HepG2 (cell line): ENCODE results near the gene SPESP1. TPM values are rescaled to one million over a fixed set of nuclear protein-coding genes. Genes with fewer than 3 reads are reported as not detected.

ENCODE experiments used
- BCL6 ChIP-seq: IDR thresholded peaks from 2 replicates; pipeline ENCODE4 v1.6.1; 2016; ENCODE audit warnings: missing genetic modification reagents, missing compliant biosample characterization
- CEBPB ChIP-seq: IDR thresholded peaks from 2 replicates; pipeline ENCODE4 v1.6.1; 2011; ENCODE audit warnings: low read depth, low read length, improper control_type of control experiment, borderline replicate concordance
- FOSL2 ChIP-seq: sonication (generic); formaldehyde crosslinking; IDR thresholded peaks from 2 replicates; pipeline ENCODE4 v1.4.0; 2020; ENCODE audit warnings: missing genetic modification reagents
- FOXA1 ChIP-seq, 2 experiments: fragments of 450-650 bp in 1 of 2; sonication (generic) in 1 of 2; formaldehyde crosslinking in 1 of 2; IDR thresholded peaks; 2 replicates each; pipeline versions ENCODE4 v1.4.0 to v1.6.1; 2016 to 2020; ENCODE audit warnings: missing genetic modification reagents in 1 of 2
- GATAD2A ChIP-seq: IDR thresholded peaks from 2 replicates; pipeline ENCODE4 v1.6.1; 2016
- GZF1 ChIP-seq: sonication (generic); formaldehyde crosslinking; IDR thresholded peaks from 2 replicates; pipeline ENCODE4 v1.5.1; 2020; ENCODE audit warnings: mild to moderate bottlenecking, missing genetic modification reagents
- HMGXB3 ChIP-seq: sonication (generic); formaldehyde crosslinking; IDR thresholded peaks from 2 replicates; pipeline ENCODE4 v1.4.0; 2020; ENCODE audit warnings: missing genetic modification reagents, borderline replicate concordance
- POGK ChIP-seq: sonication (generic); formaldehyde crosslinking; conservative IDR thresholded peaks from 2 replicates; pipeline ENCODE4 v1.8.0; 2022; ENCODE audit warnings: mild to moderate bottlenecking, moderate library complexity, missing genetic modification reagents
- SALL1 ChIP-seq: sonication (generic); formaldehyde crosslinking; IDR thresholded peaks from 2 replicates; pipeline ENCODE4 v1.8.0; 2022; ENCODE audit warnings: mild to moderate bottlenecking, missing genetic modification reagents
- SAP130 ChIP-seq: IDR thresholded peaks from 2 replicates; pipeline ENCODE4 v1.6.1; 2016; ENCODE audit warnings: low read depth
- ZFP36 ChIP-seq: fragments of 150-350 bp; IDR thresholded peaks from 2 replicates; pipeline ENCODE4 v1.6.1; 2018; ENCODE audit warnings: borderline replicate concordance, low read length, low read depth; ENCODE audit not compliant: partially characterized antibody
- ZFP62 ChIP-seq: sonication (generic); formaldehyde crosslinking; IDR thresholded peaks from 2 replicates; pipeline ENCODE4 v1.4.0; 2020; ENCODE audit warnings: missing genetic modification reagents
- ZNF337 ChIP-seq: sonication (generic); formaldehyde crosslinking; IDR thresholded peaks from 2 replicates; pipeline ENCODE4 v1.5.1; 2020; ENCODE audit warnings: missing genetic modification reagents, low read depth, mild to moderate bottlenecking, borderline replicate concordance
- ZNF644 ChIP-seq: IDR thresholded peaks from 2 replicates; pipeline ENCODE4 v1.6.1; 2016; ENCODE audit warnings: low read depth
- ZNF646 ChIP-seq: sonication (generic); formaldehyde crosslinking; IDR thresholded peaks from 2 replicates; pipeline ENCODE4 v1.9.0; 2021; ENCODE audit warnings: mild to moderate bottlenecking, missing genetic modification reagents
- polyA plus RNA-seq, 8 experiments: library from polyadenylated mRNA; depleted of rRNA in 3 of 8; stranded (reverse) in 7 of 8; unstranded in 1 of 8; fragments of >200 nt; fragmentation: Illumina TruSeq in 4 of 8; extraction: Trizol in 4 of 8; gene quantifications; 2 replicates each; pipeline versions ENCODE4 v1.2.1 to v1.2.3, GENCODE V29; 2011 to 2016; ENCODE audit warnings: low read depth in 4 of 8, missing spikeins in 1 of 8, mixed read lengths in 1 of 8; ENCODE audit not compliant: insufficient read depth in 1 of 8
- total RNA-seq, 5 experiments: library from RNA; depleted of rRNA; stranded (reverse); fragments of >200 nt; fragmentation: Illumina TruSeq; extraction: Trizol; gene quantifications; 2 replicates each; pipeline ENCODE4 v1.2.3, GENCODE V29; 2016; ENCODE audit warnings: low read depth in 1 of 5
- TF ChIP-seq, protein P1 (sequence below): sonication (generic); formaldehyde crosslinking; IDR thresholded peaks from 2 replicates; pipeline ENCODE4 v1.8.0; 2022; ENCODE audit warnings: mild to moderate bottlenecking, missing genetic modification reagents, borderline replicate concordance

Gene SPESP1
- total and polyA plus RNA-seq, 2 of the 13 experiments (the other 11 are each of a cell fraction or from before 2014, with no cell fraction given), result not detected

- peak; percentile 79; the same call in 1 of the 2 replicates for TF ChIP-seq ZNF646 (CRISPR knock-in tag)
- TF ChIP-seq ZFP36, result no peak
- TF ChIP-seq HMGXB3 (CRISPR knock-in tag), result 0 out of 2 replicates have a peak, but pooled peaks have one; percentile 57
- peak; percentile 23; the same call in 1 of the 2 replicates for TF ChIP-seq SALL1 (CRISPR knock-in tag)
- peak; percentile 55; the same call in 1 of the 2 replicates for TF ChIP-seq POGK
- TF ChIP-seq FOSL2, result peak; percentile 52; the same call in 1 of the 2 replicates
- TF ChIP-seq FOXA1 (IDR thresholded peaks at IDR 0.05), result no peak
- TF ChIP-seq FOXA1 (CRISPR knock-in tag; IDR thresholded peaks at IDR 0.05), result peak; percentile 85
- TF ChIP-seq GZF1 (CRISPR knock-in tag), result peak; percentile 97
- TF ChIP-seq CEBPB, result peak; percentile 94
- TF ChIP-seq ZNF337 (CRISPR knock-in tag), result no peak
- TF ChIP-seq SAP130 (CRISPR knock-in tag), result peak; percentile 25; the same call in 1 of the 2 replicates
- peak; percentile 71 for TF ChIP-seq BCL6 (CRISPR knock-in tag)
- no peak for TF ChIP-seq ZFP62 (CRISPR knock-in tag)
- peak; percentile 79 for TF ChIP-seq GATAD2A
- TF ChIP-seq ZNF644 (CRISPR knock-in tag), result peak; percentile 36; the same call in 1 of the 2 replicates
- TF ChIP-seq, protein P1, sequence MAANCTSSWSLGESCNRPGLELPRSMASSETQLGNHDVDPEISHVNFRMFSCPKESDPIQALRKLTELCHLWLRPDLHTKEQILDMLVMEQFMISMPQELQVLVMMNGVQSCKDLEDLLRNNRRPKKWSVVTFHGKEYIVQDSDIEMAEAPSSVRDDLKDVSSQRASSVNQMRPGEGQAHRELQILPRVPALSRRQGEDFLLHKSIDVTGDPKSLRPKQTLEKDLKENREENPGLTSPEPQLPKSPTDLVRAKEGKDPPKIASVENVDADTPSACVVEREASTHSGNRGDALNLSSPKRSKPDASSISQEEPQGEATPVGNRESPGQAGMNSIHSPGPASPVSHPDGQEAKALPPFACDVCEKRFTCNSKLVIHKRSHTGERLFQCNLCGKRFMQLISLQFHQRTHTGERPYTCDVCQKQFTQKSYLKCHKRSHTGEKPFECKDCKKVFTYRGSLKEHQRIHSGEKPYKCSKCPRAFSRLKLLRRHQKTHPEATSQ, result no peak
These were observed 30.3 kb upstream of the SPESP1 start (continued) for GRCh38 chr15:68900027-68900426.
